HCT116 (cell line): Measurements from ENCODE around the gene COL20A1. TPM values are rescaled to one million over a fixed set of nuclear protein-coding genes. Genes with fewer than 3 reads are reported as not detected.
A peak's percentile ranks its signal among the peaks of the same experiment; 100 is the strongest.

Source experiments
- ATAC-seq: fragments of 200-7000 bp; cut with Tn5 transposase; 2 replicates; pipeline ENCODE4 v1.9.1; 2020; ENCODE audit warnings: mild to moderate bottlenecking, moderate library complexity
- BruUV-seq: library from RNA; stranded (reverse); fragments of 400-500 nt; replicated peaks from 2 replicates; lab custom pipeline; 2021; lab: Mats Ljungman, UMichigan
- CTCF ChIA-PET: fragments of 300-600 bp; sonication (Branson Sonifier 250); formaldehyde crosslinking; loops from one replicate; lab custom pipeline; 2021; ENCODE audit warnings: antibody characterized with exemption; lab: Charles Lee
- POLR2A ChIA-PET: fragments of 300-600, 350-600 bp; sonication (Branson Sonifier 250); formaldehyde crosslinking; loops from one replicate; lab custom pipeline; 2021; ENCODE audit warnings: antibody characterized with exemption; lab: Charles Lee
- RAD21 ChIA-PET, 2 experiments: fragments of 300-600 bp; sonication (Branson Sonifier 250); formaldehyde crosslinking; loops; one replicate each; lab custom pipeline; 2023; ENCODE audit warnings: low total read pairs in 2 of 2; ENCODE audit not compliant: uncharacterized antibody in 2 of 2, unreplicated experiment in 2 of 2, low non-redundant PET in 1 of 2; lab: Charles Lee
- DNase-seq: peaks from one replicate; pipeline ENCODE4 v3.0.0-alpha.2; 2010; ENCODE audit warnings: low read depth, low spot score
- H2AFZ ChIP-seq: fragments of 200-600 bp; shearing (Covaris generic), sonication (generic); 2 replicates; pipeline ENCODE4 v1.6.1; 2017; ENCODE audit warnings: low read depth, mixed run types, mixed read lengths, antibody characterized with exemption, low read length; ENCODE audit not compliant: poor library complexity, severe bottlenecking
- H3K27ac ChIP-seq: 2 replicates; pipeline ENCODE4 v1.5.1; 2012; ENCODE audit warnings: low read depth, low read length
- H3K27me3 ChIP-seq: fragments of 200-600 bp; sonication (generic); 2 replicates; pipeline ENCODE4 v1.6.1; 2016; ENCODE audit warnings: mixed run types, low read length, mixed read lengths; ENCODE audit not compliant: insufficient read depth
- H3K36me3 ChIP-seq, 2 experiments: fragments of 200-500 bp in 1 of 2; fragments of 200-600 bp in 1 of 2; sonication (Bioruptor generic) in 1 of 2; sonication (generic) in 1 of 2; 2 replicates each; pipeline versions ENCODE4 v1.5.1 to v1.6.1; 2014 to 2016; ENCODE audit warnings: low read length in 2 of 2, inconsistent platforms in 1 of 2, mixed read lengths in 1 of 2, mixed run types in 1 of 2; ENCODE audit not compliant: insufficient read depth in 2 of 2, control insufficient read depth in 1 of 2
- H3K4me1 ChIP-seq, 2 experiments: fragments of 200-600 bp in 1 of 2; sonication (generic) in 1 of 2; 2 replicates each; pipeline versions ENCODE4 v1.5.1 to v1.6.1; 2012 to 2017; ENCODE audit warnings: low read length in 2 of 2, inconsistent platforms in 1 of 2, mild to moderate bottlenecking in 1 of 2, mixed read lengths in 1 of 2, mixed run types in 1 of 2, moderate library complexity in 1 of 2; ENCODE audit not compliant: insufficient read depth in 2 of 2, control insufficient read depth in 1 of 2
- H3K4me2 ChIP-seq: fragments of 200-600 bp; sonication (generic); 2 replicates; pipeline ENCODE4 v1.6.1; 2017; ENCODE audit warnings: mixed run types, low read length, mixed read lengths
- H3K4me3 ChIP-seq, 2 experiments: fragments of 200-600 bp in 1 of 2; sonication (generic) in 1 of 2; replicated peaks in 1 of 2; 2 replicates each; pipeline ENCODE4 v1.5.1; 2011 to 2016; ENCODE audit warnings: low read length in 2 of 2, control low read depth in 1 of 2, low read depth in 1 of 2, mild to moderate bottlenecking in 1 of 2, mixed read lengths in 1 of 2, mixed run types in 1 of 2
- H3K79me2 ChIP-seq: fragments of 200-600 bp; sonication (generic); 2 replicates; pipeline ENCODE4 v1.6.1; 2017; ENCODE audit warnings: mild to moderate bottlenecking, mixed run types, low read length, moderate library complexity, mixed read lengths; ENCODE audit not compliant: insufficient read depth
- H3K9ac ChIP-seq: fragments of 200-600 bp; sonication (generic); 2 replicates; pipeline ENCODE4 v1.6.1; 2016; ENCODE audit warnings: low read length, mixed read lengths
- H3K9me2 ChIP-seq: fragments of 200-600 bp; sonication (generic), shearing (Covaris generic); 2 replicates; pipeline ENCODE4 v1.6.1; 2017; ENCODE audit warnings: mixed run types, mild to moderate bottlenecking, moderate library complexity; ENCODE audit not compliant: insufficient read depth
- H3K9me3 ChIP-seq, 2 experiments: fragments of 200-500 bp in 1 of 2; fragments of 200-600 bp in 1 of 2; sonication (Bioruptor generic) in 1 of 2; sonication (generic) in 1 of 2; 2 replicates each; pipeline ENCODE4 v1.6.1; 2014 to 2017; ENCODE audit warnings: low read length in 2 of 2, mixed read lengths in 2 of 2, inconsistent platforms in 1 of 2, low read depth in 1 of 2, mild to moderate bottlenecking in 1 of 2, mixed run types in 1 of 2, moderate library complexity in 1 of 2; ENCODE audit not compliant: control insufficient read depth in 1 of 2, insufficient read depth in 1 of 2
- H4K20me1 ChIP-seq: fragments of 200-600 bp; sonication (generic), shearing (Covaris generic); 2 replicates; pipeline ENCODE4 v1.6.1; 2017; ENCODE audit warnings: mixed run types, mild to moderate bottlenecking, moderate library complexity; ENCODE audit not compliant: insufficient read depth
- CBX3 ChIP-seq: IDR thresholded peaks from 2 replicates; pipeline ENCODE4 v1.6.1; 2012; ENCODE audit warnings: low read depth
- CEBPB ChIP-seq: IDR thresholded peaks from 2 replicates; pipeline ENCODE4 v1.6.1; 2012; ENCODE audit warnings: low read depth
- EGR1 ChIP-seq: IDR thresholded peaks from 2 replicates; pipeline ENCODE4 v1.6.1; 2012; ENCODE audit warnings: low read depth
- ELF1 ChIP-seq: IDR thresholded peaks from 2 replicates; pipeline ENCODE4 v1.6.1; 2012; ENCODE audit warnings: low read depth, borderline replicate concordance
- JUND ChIP-seq: IDR thresholded peaks from 2 replicates; pipeline ENCODE4 v1.6.1; 2012
- POLR2AphosphoS5 ChIP-seq: IDR thresholded peaks from 2 replicates; pipeline ENCODE4 v1.6.1; 2011; ENCODE audit warnings: mild to moderate bottlenecking, low read depth, low read length, moderate library complexity
- ZFX ChIP-seq: fragments of 450-650 bp; IDR thresholded peaks from 2 replicates; pipeline ENCODE4 v1.6.1; 2017
- ZNF274 ChIP-seq: fragments of 200-500 bp; sonication (Bioruptor generic); IDR thresholded peaks from 2 replicates; pipeline ENCODE4 v1.6.1; 2014; ENCODE audit warnings: mild to moderate bottlenecking, low read depth, low read length, inconsistent platforms
- intact Hi-C: fragments of 100-400 bp; cut with micrococcal nuclease; formaldehyde crosslinking; loops from 2 replicates; pipeline ENCODE4 v1.10.0; 2022
- total RNA-seq: library from RNA; stranded (reverse); gene quantifications from one replicate; pipeline ENCODE4 v1.2.1, GENCODE V29; 2021; ENCODE audit not compliant: unreplicated experiment
- TF ChIP-seq, protein P1 (sequence below): IDR thresholded peaks from 2 replicates; pipeline ENCODE4 v1.6.1; 2012
- TF ChIP-seq, protein P2 (sequence below): IDR thresholded peaks from 2 replicates; pipeline ENCODE4 v1.6.1; 2011; ENCODE audit warnings: mild to moderate bottlenecking, low read length, moderate library complexity; ENCODE audit not compliant: insufficient replicate concordance; ENCODE audit errors: extremely low read depth
- TF ChIP-seq, protein P3 (sequence below): IDR thresholded peaks from 2 replicates; pipeline ENCODE4 v1.6.1; 2012

The COL20A1 gene
- total RNA-seq, 1 experiment from 2014 or later, result 0.34 TPM

DNA sequence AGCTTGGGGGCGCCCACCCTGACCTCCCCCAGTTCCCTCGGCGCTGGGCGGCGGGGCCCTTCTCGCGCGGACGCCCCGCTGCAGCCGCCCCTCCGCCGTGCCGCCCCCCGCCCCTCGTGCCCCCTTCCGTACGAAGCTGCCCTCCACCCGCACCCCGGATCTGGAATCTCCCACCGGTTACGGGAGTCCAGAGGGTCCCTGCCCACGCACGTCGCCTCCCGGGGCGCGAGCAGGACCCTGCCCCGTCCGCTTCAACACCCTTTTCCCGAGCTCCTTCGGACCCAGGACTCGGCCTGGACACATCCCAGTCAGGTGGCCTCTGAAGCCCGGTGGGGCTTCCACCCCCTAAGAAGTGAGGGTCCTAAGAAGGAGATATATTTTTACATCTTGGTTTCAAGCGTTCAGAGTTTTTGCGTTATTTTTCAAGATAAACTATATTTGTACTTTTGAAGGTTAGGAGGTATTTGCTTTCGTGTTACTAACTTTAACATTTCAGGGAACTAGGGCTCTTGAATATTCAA is 19.9 kb upstream of the COL20A1 start:
- DNase-seq, result no peak
- no peak overlapping the region for H2AFZ ChIP-seq
- peak overlapping the region; percentile 99 for H3K4me2 ChIP-seq
- no peaks in the 10 kb centered on the region for H3K9me2 ChIP-seq
- RAD21 ChIA-PET, result interaction anchor here in 1 of 2 experiments (0.6 kb wide), 1 partner anchor 50 kb away, joined by 3 read pairs; no protein-coding TSS in a partner anchor
- H3K9ac ChIP-seq, result peak overlapping the region; percentile 96
- H3K9me3 ChIP-seq, result no peaks in the 10 kb centered on the region
- peaks cover 20 to 24% of the 10 kb centered on the region in 2 experiments for H3K36me3 ChIP-seq
- no TSS peak for BruUV-seq
- POLR2A ChIA-PET, result interaction anchor here (1.0 to 1.1 kb wide), 4 partner anchors 8 to 301 kb away, joined by 3 to 6 read pairs (median 3); no protein-coding TSS in a partner anchor
- H3K27me3 ChIP-seq, result no peaks in the 10 kb centered on the region
- peak overlapping the region; percentile 98 to 99 for H3K4me3 ChIP-seq
- peaks cover 51% of the 10 kb centered on the region for H3K79me2 ChIP-seq
- ATAC-seq, result no peak
- CTCF ChIA-PET, result interaction anchor here (0.6 to 3.8 kb wide), 3 partner anchors 37 to 105 kb away, joined by 5 to 16 read pairs (median 5); no protein-coding TSS in a partner anchor
- TF ChIP-seq ELF1 (no peak), ZFX (0 out of 2 replicates have a peak, but pooled peaks have one; percentile 41), ZNF274 (no peak), POLR2AphosphoS5 (no peak)
- TF ChIP-seq, all 23 proteins: peak for 1
- Histone ChIP-seq H3K27ac (peak overlapping the region; percentile 72), H4K20me1 (no peaks in the 10 kb centered on the region), H3K4me1 (peaks cover 10 to 30% of the 10 kb centered on the region in 2 experiments)
- intact Hi-C loops, result loop anchor here (5.0 kb wide), 1 partner anchor 41 kb away; no protein-coding TSS in a partner anchor

DNA sequence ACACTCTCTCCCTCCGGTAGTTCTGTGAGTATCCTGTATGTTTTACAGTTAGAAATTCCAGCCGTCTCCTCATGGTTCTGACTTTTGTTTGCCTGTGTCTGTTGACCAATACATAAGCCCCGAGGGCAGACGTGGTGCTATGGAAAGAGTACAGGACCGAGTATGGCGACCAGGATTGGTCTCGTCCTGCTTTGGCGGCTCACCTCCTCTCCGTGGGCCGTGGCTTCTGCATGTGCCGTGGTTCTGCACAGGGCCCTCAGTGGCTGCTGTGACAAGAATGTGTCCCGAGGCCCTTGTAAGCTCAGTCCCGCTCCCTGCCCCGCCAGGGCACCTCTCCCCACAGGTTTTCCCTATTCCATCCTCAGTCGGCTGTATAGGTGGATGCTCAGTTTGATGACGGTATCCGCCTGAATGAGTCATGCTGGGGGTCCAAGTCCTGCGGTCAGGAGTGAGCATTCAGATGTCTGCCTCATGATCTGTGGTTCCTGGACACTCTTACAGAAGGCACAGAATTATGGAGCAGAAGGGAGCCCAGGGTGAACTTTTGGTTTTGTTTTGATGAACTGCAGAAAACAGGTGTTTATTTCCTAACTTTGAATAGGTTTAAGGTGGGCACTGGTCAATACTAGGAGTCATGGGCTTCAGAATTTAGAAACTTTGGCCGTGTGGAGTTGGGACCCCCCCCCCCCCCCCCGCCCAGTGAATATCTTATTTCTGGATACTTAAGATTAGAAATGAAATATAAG is 19.2 kb upstream of the COL20A1 start:
- ATAC-seq (no peak), DNase-seq (no peak)
- peaks cover 51% of the 10 kb centered on the region for H3K79me2 ChIP-seq
- ChIA-PET CTCF (interaction anchor here (0.6 kb wide), 1 partner anchor 106 kb away, joined by 5 read pairs; no protein-coding TSS in a partner anchor), RAD21 (interaction anchor here in 1 of 2 experiments (0.6 kb wide), 1 partner anchor 50 kb away, joined by 3 read pairs; no protein-coding TSS in a partner anchor), POLR2A (interaction anchor here (1.0 kb wide), 1 partner anchor 301 kb away, joined by 3 read pairs; no protein-coding TSS in a partner anchor)
- BruUV-seq, result TSS peak; percentile 71
- peak overlapping the region; percentile 98 to 99 for H3K4me3 ChIP-seq
- peak overlapping the region; percentile 96 for H3K9ac ChIP-seq
- no peaks in the 10 kb centered on the region for H3K27me3 ChIP-seq
- H2AFZ ChIP-seq, result no peak overlapping the region
- H3K9me2 ChIP-seq, result no peaks in the 10 kb centered on the region
- intact Hi-C loops, result loop anchor here (5.0 kb wide), 1 partner anchor 42 kb away; no protein-coding TSS in a partner anchor
- TF ChIP-seq, protein P1, sequence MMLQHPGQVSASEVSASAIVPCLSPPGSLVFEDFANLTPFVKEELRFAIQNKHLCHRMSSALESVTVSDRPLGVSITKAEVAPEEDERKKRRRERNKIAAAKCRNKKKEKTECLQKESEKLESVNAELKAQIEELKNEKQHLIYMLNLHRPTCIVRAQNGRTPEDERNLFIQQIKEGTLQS, result no peak
- TF ChIP-seq, protein P2, sequence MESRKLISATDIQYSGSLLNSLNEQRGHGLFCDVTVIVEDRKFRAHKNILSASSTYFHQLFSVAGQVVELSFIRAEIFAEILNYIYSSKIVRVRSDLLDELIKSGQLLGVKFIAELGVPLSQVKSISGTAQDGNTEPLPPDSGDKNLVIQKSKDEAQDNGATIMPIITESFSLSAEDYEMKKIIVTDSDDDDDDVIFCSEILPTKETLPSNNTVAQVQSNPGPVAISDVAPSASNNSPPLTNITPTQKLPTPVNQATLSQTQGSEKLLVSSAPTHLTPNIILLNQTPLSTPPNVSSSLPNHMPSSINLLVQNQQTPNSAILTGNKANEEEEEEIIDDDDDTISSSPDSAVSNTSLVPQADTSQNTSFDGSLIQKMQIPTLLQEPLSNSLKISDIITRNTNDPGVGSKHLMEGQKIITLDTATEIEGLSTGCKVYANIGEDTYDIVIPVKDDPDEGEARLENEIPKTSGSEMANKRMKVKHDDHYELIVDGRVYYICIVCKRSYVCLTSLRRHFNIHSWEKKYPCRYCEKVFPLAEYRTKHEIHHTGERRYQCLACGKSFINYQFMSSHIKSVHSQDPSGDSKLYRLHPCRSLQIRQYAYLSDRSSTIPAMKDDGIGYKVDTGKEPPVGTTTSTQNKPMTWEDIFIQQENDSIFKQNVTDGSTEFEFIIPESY, result no peak
- TF ChIP-seq JUND (no peak), EGR1 (no peak), ELF1 (no peak), CBX3 (no peak), ZNF274 (no peak), POLR2AphosphoS5 (no peak), CEBPB (no peak)
- TF ChIP-seq, protein P3, sequence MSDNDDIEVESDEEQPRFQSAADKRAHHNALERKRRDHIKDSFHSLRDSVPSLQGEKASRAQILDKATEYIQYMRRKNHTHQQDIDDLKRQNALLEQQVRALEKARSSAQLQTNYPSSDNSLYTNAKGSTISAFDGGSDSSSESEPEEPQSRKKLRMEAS, result no peak
- H3K9me3 ChIP-seq, result no peaks in the 10 kb centered on the region
- peaks cover 25 to 26% of the 10 kb centered on the region in 2 experiments for H3K36me3 ChIP-seq
- H4K20me1 ChIP-seq, result no peaks in the 10 kb centered on the region
- H3K4me1 ChIP-seq, result peaks cover 10 to 24% of the 10 kb centered on the region in 2 experiments
- H3K4me2 ChIP-seq, result peak overlapping the region; percentile 99
- H3K27ac ChIP-seq, result peak overlapping the region; percentile 72
